BLaER1 treated with 17β-estradiol and CSF1 and Interleukin-3, amounts not matched to agents 10 nM and 100 nM (cell line): ENCODE results near the gene MAML3.

Source experiments
- H3K27ac ChIP-seq, 11 experiments: shearing (Covaris generic); formaldehyde crosslinking; 2 replicates each; pipeline ENCODE4 v1.8.1; 2022
- H3K27me3 ChIP-seq, 11 experiments: shearing (Covaris generic); formaldehyde crosslinking; 2 replicates each; pipeline ENCODE4 v1.8.1; 2022
- H3K36me3 ChIP-seq, 11 experiments: shearing (Covaris generic); formaldehyde crosslinking; 2 replicates each; pipeline ENCODE4 v1.8.1; 2022
- H3K4me1 ChIP-seq, 10 experiments: shearing (Covaris generic); formaldehyde crosslinking; 2 replicates each; pipeline ENCODE4 v1.8.1; 2022
- H3K4me2 ChIP-seq, 11 experiments: shearing (Covaris generic); formaldehyde crosslinking; 2 replicates each; pipeline ENCODE4 v1.8.1; 2022
- H3K4me3 ChIP-seq, 10 experiments: shearing (Covaris generic); formaldehyde crosslinking; 2 replicates each; pipeline ENCODE4 v1.8.1; 2022
- H3K9ac ChIP-seq, 11 experiments: shearing (Covaris generic); formaldehyde crosslinking; 2 replicates each; pipeline ENCODE4 v1.8.1; 2022
- H3K9me3 ChIP-seq, 11 experiments: shearing (Covaris generic); formaldehyde crosslinking; replicated peaks in 1 of 11; 2 replicates each; pipeline ENCODE4 v1.8.1; 2022
- H4K20me1 ChIP-seq, 11 experiments: shearing (Covaris generic); formaldehyde crosslinking; 2 replicates each; pipeline ENCODE4 v1.8.1; 2022
- Cebpa-rat ChIP-seq, 11 experiments: shearing (Covaris generic); IDR thresholded peaks; 2 replicates each; pipeline ENCODE4 v1.8.1; 2022

The MAML3 gene

GRCh38 chr4:139768366-139768765, 385.6 kb downstream of the MAML3 start:
- Histone ChIP-seq H3K36me3 (peaks cover 0 to 10% (median 0%) of the 10 kb centered on the region in 11 experiments; a peak in 6 of 22 replicates), H3K9ac (no peak overlapping the region), H3K27me3 (no peaks in the 10 kb centered on the region), H3K27ac (peak overlapping the region in 10 of 11 experiments; percentile 71 to 88 (median 86); a peak in 19 of 22 replicates), H4K20me1 (no peaks in the 10 kb centered on the region), H3K4me1 (peaks cover 69 to 87% (median 74%) of the 10 kb centered on the region in 10 experiments), H3K4me2 (peak overlapping the region; percentile 5 to 97 (median 52); a peak in 19 of 22 replicates), H3K4me3 (no peak overlapping the region), H3K9me3 (peaks cover 0 to 20% (median 11%) of the 10 kb centered on the region in 11 experiments; a peak in 8 of 22 replicates)
- TF ChIP-seq Cebpa-rat (IDR thresholded peaks at IDR 0.05), result no peak

DNA sequence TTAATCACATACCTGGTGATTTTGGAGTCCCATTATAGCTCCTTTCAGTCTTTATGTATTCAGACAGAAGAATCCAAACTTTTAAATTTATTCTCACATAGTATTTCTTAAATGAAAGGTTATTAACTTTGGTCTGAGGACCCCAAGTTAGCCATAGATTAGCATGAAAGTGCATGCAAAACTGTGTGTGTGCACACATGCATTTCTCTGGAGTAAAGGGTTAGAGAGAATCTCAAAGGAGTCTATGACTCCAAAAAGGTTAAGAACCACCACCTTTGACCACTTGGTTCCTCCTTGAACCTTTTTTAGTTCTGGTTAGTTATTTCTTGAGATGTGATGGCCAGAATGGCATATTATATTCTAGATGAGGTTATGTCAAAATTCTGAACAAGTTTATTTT, 386.4 kb downstream of the MAML3 start:
- no peak overlapping the region for H3K4me3 ChIP-seq
- H3K9ac ChIP-seq, result peak overlapping the region in 5 of 11 experiments; percentile 27 to 68 (median 55); a peak in 9 of 22 replicates
- H3K27ac ChIP-seq, result peak overlapping the region in 10 of 11 experiments; percentile 71 to 88 (median 86); a peak in 21 of 22 replicates
- TF ChIP-seq Cebpa-rat (IDR thresholded peaks at IDR 0.05), result no peak
- H3K4me1 ChIP-seq, result peaks cover 77 to 91% (median 82%) of the 10 kb centered on the region in 10 experiments
- peak overlapping the region; percentile 74 to 97 (median 88); a peak in 21 of 22 replicates for H3K4me2 ChIP-seq
- H3K36me3 ChIP-seq, result peaks cover 0 to 10% (median 0%) of the 10 kb centered on the region in 11 experiments; a peak in 6 of 22 replicates
- H4K20me1 ChIP-seq, result no peaks in the 10 kb centered on the region
- peaks cover 0 to 20% (median 11%) of the 10 kb centered on the region in 11 experiments; a peak in 8 of 22 replicates for H3K9me3 ChIP-seq
- H3K27me3 ChIP-seq, result no peaks in the 10 kb centered on the region

- Histone ChIP-seq H4K20me1 (no peaks in the 10 kb centered on the region), H3K27ac (peak overlapping the region; percentile 56 to 88 (median 85); a peak in 21 of 22 replicates), H3K9me3 (peaks cover 0 to 20% (median 11%) of the 10 kb centered on the region in 11 experiments; a peak in 8 of 22 replicates), H3K9ac (peak overlapping the region in 10 of 11 experiments; percentile 41 to 73 (median 59); a peak in 18 of 22 replicates), H3K4me3 (peak overlapping the region in 2 of 10 experiments; percentile 1 to 35; a peak in 1 of 20 replicates), H3K4me1 (peaks cover 81 to 95% (median 86%) of the 10 kb centered on the region in 10 experiments), H3K36me3 (peaks cover 0 to 10% (median 0%) of the 10 kb centered on the region in 11 experiments; a peak in 5 of 22 replicates), H3K4me2 (peak overlapping the region; percentile 74 to 97 (median 88)), H3K27me3 (no peaks in the 10 kb centered on the region)
- peak in 3 of 11 experiments; percentile 41 to 54 (median 53); a peak in 4 of 22 replicates for TF ChIP-seq Cebpa-rat (IDR thresholded peaks at IDR 0.05)
Observed at GRCh38 chr4:139767168-139767567, 386.8 kb downstream of the MAML3 start.

DNA sequence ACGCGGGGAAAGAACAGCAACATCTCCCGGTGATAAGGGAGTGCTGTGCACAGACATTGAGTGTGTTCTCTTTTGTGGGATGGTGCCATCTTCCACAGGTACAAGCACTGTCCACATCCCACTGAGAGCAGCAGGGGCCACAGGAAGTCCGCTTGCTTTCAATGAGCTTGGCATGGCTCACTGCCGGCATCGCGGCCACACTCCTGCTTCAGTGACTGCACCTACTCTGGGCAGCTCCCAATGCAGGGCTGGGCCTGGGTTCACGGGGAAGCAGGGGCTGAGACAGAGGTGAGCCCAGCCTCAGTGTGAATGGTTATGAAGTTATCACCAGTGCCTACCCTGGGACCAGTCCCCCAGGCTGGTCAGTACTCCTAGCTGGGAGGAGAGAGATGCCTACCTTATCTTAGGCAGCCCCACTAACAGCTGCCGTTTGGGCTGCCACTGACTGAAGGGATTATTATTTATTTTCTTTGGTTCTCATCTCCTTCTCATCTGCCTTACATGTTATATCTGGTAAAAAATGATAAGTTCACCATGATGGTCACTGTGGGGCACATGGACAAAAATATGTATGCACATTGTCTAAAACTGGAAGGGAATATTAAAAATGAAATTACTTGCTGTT, 389.2 kb downstream of the MAML3 start:
- no peak for TF ChIP-seq Cebpa-rat (IDR thresholded peaks at IDR 0.05)
- Histone ChIP-seq H3K27ac (peak overlapping the region in 10 of 11 experiments; percentile 50 to 88 (median 84); a peak in 21 of 22 replicates), H3K27me3 (no peaks in the 10 kb centered on the region), H3K4me2 (peak overlapping the region; percentile 74 to 97 (median 88)), H3K9me3 (peaks cover 0 to 15% (median 7%) of the 10 kb centered on the region in 11 experiments; a peak in 8 of 22 replicates), H3K4me3 (peak overlapping the region in 8 of 10 experiments; percentile 1 to 53 (median 38); a peak in 8 of 20 replicates), H3K36me3 (peaks cover 0 to 1% (median 0%) of the 10 kb centered on the region in 11 experiments; a peak in 4 of 22 replicates), H4K20me1 (no peaks in the 10 kb centered on the region), H3K9ac (peak overlapping the region in 10 of 11 experiments; percentile 55 to 75 (median 69); a peak in 20 of 22 replicates), H3K4me1 (peaks cover 81 to 95% (median 86%) of the 10 kb centered on the region in 10 experiments)

- Histone ChIP-seq H3K4me2 (peak overlapping the region; percentile 74 to 97 (median 88)), H3K4me3 (peak overlapping the region in 8 of 10 experiments; percentile 1 to 53 (median 38); a peak in 11 of 20 replicates), H3K9ac (peak overlapping the region in 10 of 11 experiments; percentile 55 to 75 (median 69); a peak in 20 of 22 replicates), H3K27ac (peak overlapping the region in 10 of 11 experiments; percentile 50 to 88 (median 84); a peak in 19 of 22 replicates), H3K27me3 (no peaks in the 10 kb centered on the region), H3K4me1 (peaks cover 80 to 92% (median 84%) of the 10 kb centered on the region in 10 experiments), H3K36me3 (no peaks in the 10 kb centered on the region; a peak in 2 of 22 replicates), H4K20me1 (no peaks in the 10 kb centered on the region), H3K9me3 (peaks cover 0 to 12% (median 7%) of the 10 kb centered on the region in 11 experiments; a peak in 8 of 22 replicates)
- TF ChIP-seq Cebpa-rat (IDR thresholded peaks at IDR 0.05), result no peak
Observed at GRCh38 chr4:139764182-139764581, 389.8 kb downstream of the MAML3 start.

DNA sequence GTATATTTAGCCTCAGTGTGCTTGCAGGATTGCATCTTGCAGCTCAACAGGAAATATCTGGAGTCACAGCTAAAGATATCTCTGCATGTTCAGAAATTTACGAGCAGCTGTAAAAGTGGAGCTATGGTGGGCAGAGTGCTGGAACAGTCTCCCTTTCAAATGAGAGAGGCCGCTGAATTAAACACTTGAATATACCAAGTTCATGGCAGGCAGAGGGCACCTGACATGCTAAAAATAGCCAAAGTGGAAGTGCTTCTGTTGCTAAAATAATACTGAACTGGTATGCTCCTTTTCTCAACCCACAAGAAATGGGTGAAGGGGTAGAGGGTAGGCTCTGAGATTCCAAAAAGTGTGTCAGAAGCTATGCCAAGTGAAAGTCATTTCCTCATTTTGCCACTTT, 390.3 kb downstream of the MAML3 start:
- no peaks in the 10 kb centered on the region for H4K20me1 ChIP-seq
- H3K27me3 ChIP-seq, result no peaks in the 10 kb centered on the region
- H3K9me3 ChIP-seq, result peaks cover 0 to 7% (median 2%) of the 10 kb centered on the region in 11 experiments; a peak in 4 of 22 replicates
- peaks cover 75 to 90% (median 79%) of the 10 kb centered on the region in 10 experiments for H3K4me1 ChIP-seq
- peak overlapping the region; percentile 74 to 97 (median 88) for H3K4me2 ChIP-seq
- no peak for TF ChIP-seq Cebpa-rat (IDR thresholded peaks at IDR 0.05)
- peaks cover 0 to 3% (median 0%) of the 10 kb centered on the region in 11 experiments; a peak in 1 of 22 replicates for H3K36me3 ChIP-seq
- peak overlapping the region in 10 of 11 experiments; percentile 50 to 88 (median 84); a peak in 19 of 22 replicates for H3K27ac ChIP-seq
- peak overlapping the region in 8 of 10 experiments; percentile 37 to 53 (median 39); a peak in 16 of 20 replicates for H3K4me3 ChIP-seq
- H3K9ac ChIP-seq, result peak overlapping the region in 10 of 11 experiments; percentile 55 to 75 (median 69); a peak in 20 of 22 replicates

DNA sequence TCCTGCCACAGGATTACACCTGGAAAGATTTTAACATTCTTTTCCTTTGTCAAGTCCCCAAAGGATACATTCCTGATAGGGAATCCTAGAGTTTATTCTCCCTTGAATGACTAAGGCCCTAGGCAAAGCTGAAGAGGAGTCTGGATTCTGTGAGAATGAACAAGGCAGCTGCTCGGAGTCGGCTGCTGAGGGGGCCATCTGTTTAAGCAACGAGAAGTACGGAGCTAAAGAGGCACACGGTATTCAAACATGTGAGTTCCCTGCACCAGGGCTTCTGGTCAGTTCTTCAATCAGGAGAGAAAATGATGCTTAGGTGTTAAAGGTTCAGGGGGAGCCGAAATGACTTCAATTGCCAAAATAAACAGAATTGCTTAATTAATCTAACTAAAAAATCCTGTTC, 390.8 kb downstream of the MAML3 start:
- Histone ChIP-seq H4K20me1 (no peaks in the 10 kb centered on the region), H3K4me2 (peak overlapping the region; percentile 74 to 97 (median 88)), H3K36me3 (0 out of 22 replicates have a peak, but pooled peaks cover 0 to 7% (median 0%) of the 10 kb centered on the region in 11 experiments), H3K27me3 (no peaks in the 10 kb centered on the region), H3K27ac (peak overlapping the region in 10 of 11 experiments; percentile 50 to 88 (median 84); a peak in 21 of 22 replicates), H3K9me3 (peaks cover 0 to 5% (median 0%) of the 10 kb centered on the region in 11 experiments; a peak in 1 of 22 replicates), H3K9ac (peak overlapping the region in 10 of 11 experiments; percentile 55 to 75 (median 69); a peak in 19 of 22 replicates), H3K4me3 (peak overlapping the region in 8 of 10 experiments; percentile 37 to 53 (median 39); a peak in 16 of 20 replicates), H3K4me1 (peaks cover 70 to 85% (median 74%) of the 10 kb centered on the region in 10 experiments)
- no peak for TF ChIP-seq Cebpa-rat (IDR thresholded peaks at IDR 0.05)

- H3K4me2 ChIP-seq, result peak overlapping the region; percentile 74 to 97 (median 88)
- no peaks in the 10 kb centered on the region for H3K27me3 ChIP-seq
- TF ChIP-seq Cebpa-rat (IDR thresholded peaks at IDR 0.05), result no peak
- H3K9me3 ChIP-seq, result peaks cover 0 to under 1% (median 0%) of the 10 kb centered on the region in 11 experiments; a peak in 1 of 22 replicates
- H3K4me3 ChIP-seq, result peak overlapping the region in 7 of 10 experiments; percentile 37 to 53 (median 39); a peak in 11 of 20 replicates
- peaks cover 0 to 10% (median 0%) of the 10 kb centered on the region in 11 experiments; a peak in 1 of 22 replicates for H3K36me3 ChIP-seq
- peak overlapping the region in 10 of 11 experiments; percentile 55 to 75 (median 69); a peak in 19 of 22 replicates for H3K9ac ChIP-seq
- H3K27ac ChIP-seq, result peak overlapping the region in 10 of 11 experiments; percentile 50 to 88 (median 84); a peak in 21 of 22 replicates
- H4K20me1 ChIP-seq, result no peaks in the 10 kb centered on the region
- H3K4me1 ChIP-seq, result peaks cover 65 to 80% (median 70%) of the 10 kb centered on the region in 10 experiments
Observed at GRCh38 chr4:139762720-139763119, 391.3 kb downstream of the MAML3 start.
